Kasumi-1 (cell line): ENCODE measurements around the gene KHK.
"Not testable (repeated sequence)": the region's sequence is repeated elsewhere in the genome, so short reads cannot be mapped to it uniquely, and the experiment has no call there.

ENCODE experiments used
- DNase-seq, 2 experiments: peaks; one replicate each; lab custom pipeline; 2025; lab: John Stamatoyannopoulos, UW

The KHK gene

DNA sequence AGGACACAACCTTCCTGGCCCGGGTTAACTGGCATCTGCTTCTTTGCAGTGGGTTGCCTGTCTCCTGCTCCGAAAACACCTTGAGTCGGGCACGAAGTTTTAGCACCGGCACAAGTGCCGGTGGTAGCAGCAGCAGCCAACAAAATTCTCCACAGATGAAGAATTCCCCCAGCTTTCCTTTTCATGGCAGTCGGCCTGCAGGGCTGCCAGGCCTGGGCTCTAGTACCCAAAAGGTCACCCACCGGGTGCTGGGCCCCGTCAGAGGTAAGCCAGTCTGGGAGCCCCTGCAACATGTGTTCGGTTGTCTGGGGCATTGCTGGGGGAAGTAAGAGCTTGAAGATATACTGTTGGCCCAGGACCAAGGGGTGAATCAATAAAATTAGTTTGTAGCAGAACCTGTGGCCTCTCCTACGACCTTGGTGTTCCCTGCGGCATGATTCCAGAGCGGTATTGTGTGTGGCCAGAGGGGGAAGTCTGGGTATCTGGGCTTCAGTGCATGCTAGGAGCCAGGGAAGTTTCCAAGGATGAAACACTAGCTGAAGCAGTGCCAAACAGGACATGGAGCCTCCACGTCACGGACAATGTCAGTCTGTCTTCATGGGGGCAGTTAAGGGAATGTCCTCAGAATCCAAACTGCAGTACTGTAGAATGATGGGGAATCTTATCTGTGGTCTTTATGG, 27.3 kb upstream of the KHK start:
- DNase-seq: no peak

DNA sequence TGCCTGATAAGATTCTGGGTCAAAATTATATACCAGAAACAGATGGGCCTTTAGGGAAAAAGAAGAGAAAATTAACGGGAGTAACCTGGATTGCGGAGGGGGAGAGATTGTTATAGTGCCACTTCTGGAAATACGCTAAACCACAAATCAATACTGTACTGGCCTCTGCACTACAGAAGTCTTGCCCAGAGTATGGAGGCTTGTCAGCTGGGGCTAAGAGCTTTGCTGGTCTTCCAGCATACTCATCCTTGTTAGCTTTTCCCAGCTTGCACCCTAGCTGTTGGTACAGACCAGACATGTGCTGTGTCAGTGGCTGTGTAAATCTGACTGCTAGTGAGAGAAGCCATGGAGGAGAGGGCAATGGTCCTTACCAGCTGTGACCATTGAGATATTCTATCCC, 26.2 kb upstream of the KHK start:
- no peak for DNase-seq

GRCh38 chr2:27065128-27065527, 21.4 kb upstream of the KHK start:
- DNase-seq: no peak

DNA sequence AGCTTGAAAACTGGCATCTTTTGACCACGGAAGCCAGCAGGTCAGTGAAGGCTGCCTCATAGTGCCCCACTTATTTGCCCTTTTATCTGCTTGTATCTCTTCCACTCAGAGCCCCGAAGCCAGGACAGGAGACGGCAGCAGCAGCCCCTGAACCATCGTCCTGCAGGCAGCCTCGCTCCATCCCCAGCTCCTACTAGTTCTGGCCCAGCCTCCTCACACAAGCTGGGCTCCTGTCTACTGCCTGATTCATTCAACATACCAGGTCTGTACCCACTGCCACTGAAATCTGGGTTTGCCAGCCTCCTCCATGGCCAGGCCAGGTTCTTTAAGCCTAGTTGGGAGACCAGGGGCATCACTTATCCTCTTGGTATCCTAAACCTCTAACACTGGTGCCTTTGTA, 19.2 kb upstream of the KHK start:
- DNase-seq: no peak

- DNase-seq: no peak
Measured at GRCh38 chr2:27069436-27069835, 17.1 kb upstream of the KHK start.

DNA sequence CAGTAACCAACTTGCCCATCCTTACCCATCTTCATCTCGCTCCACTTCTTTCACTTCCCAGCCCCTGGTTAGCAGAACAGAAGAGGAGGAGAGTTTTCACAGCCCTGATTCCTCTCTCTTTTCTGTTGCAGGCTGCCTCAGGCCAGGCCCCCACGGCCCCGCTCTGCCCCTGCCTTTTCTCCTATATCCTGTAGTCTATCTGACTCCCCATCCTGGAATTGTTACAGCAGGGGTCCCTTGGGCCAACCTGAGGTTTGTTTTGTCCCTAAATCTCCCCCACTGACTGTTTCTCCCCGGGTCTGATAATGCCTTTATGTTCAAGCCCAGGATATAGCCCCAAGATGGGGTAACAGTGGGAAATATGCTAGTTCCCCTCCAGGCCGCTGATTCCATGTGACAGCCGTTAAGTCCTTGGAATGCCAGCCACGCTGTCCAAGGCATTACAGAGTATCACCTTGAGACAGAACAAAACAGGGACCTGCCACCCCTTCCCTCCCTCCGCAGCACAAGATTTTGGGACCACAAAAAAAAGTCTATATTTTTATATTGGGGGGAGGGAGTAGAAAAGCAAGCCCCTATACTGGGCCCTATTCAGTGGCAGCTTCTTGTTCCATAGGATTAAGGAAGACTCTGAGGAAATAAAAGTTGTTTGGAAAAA, 16.5 kb upstream of the KHK start:
- DNase-seq: no peak

GRCh38 chr2:27070653-27071276, 15.8 kb upstream of the KHK start:
- DNase-seq: no peak

GRCh38 chr2:27071277-27071989, 15.1 kb upstream of the KHK start, which contains the start of gene OST4:
Gene OST4, minus strand, starts transcription at chr2:27071654.
- DNase-seq: peak; percentile 74 to 81

DNA sequence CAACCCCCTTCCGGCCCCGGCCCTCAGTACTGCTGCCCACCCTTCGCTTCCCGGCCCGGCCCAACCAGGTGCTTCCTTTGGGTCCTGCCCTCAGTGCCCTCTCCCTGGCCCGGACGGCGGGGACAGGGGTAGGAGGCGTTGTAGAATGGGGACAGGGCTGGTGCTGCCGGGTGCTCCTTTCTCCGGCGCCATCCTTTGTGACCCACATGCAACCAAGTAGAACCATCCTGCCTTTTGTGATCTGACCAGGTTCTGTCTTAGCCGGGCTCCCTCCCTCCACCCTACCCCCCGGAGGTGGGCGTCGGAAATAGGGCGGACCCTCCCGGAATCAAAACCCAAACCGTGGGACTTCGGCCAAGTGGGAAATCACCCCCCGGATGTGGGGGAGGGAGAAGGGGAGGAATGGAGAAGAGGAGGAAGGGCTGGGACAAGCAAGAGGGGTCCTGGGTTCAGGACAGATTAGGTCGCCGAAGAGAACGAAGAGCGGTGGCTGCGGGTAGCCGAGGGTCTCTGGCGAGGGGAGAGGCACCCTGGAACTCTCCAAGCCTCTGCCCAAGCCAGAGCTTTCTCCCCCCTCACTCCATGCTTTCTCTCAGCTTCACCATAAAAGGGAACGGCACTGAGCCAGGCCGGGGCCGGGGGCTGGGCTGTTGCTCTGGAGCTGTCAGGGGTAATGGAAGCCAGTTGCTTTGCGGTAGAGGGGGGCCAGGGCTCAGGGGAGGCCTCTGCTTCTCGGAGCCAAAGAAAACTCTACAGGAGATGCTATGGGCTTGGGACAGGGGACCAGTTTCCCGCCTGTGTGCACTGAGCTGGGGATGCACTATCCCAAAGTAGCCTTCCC, 14.4 kb upstream of the KHK start:
- DNase-seq: peak; percentile 15 to 63

DNA sequence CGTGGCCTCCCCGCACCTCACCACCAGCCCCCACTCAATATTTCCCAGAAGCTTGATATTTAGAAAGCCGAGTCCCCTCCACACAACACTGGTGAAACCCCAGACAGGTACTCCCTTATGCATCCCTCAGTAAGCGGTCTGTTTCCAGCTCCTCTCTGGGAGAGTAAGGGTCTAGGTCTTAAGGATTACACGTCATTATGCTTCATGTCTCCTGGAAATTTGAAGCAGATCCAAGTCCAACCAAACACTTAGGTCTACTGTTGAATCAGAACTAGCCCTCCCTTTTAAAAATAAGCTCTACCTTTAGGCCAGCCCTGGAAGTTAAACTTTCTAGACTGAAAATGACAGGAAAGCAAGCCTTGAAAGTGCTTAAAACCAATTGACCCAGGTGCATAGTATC, 13.7 kb upstream of the KHK start:
- DNase-seq: no peak

- no peak for DNase-seq
Measured at GRCh38 chr2:27073782-27074181, 12.8 kb upstream of the KHK start.

- peak; percentile 50 to 53 for DNase-seq
Measured at GRCh38 chr2:27074738-27075565, 11.6 kb upstream of the KHK start.

DNA sequence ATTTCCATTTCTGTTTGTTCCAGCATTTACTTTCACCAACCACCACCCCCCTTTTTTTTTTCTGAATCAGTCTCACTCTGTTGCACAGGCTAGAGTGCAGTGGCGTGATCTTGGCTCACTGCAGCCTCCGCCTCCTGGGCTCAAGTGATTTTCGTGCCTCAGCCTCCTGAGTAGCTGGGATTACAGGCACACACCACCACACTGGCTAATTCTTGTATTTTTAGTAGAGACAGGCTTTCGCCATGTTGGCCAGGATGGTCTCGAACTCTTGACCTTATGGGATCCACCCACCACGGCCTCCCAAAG, 11.1 kb upstream of the KHK start:
- DNase-seq: not testable (repeated sequence)

DNA sequence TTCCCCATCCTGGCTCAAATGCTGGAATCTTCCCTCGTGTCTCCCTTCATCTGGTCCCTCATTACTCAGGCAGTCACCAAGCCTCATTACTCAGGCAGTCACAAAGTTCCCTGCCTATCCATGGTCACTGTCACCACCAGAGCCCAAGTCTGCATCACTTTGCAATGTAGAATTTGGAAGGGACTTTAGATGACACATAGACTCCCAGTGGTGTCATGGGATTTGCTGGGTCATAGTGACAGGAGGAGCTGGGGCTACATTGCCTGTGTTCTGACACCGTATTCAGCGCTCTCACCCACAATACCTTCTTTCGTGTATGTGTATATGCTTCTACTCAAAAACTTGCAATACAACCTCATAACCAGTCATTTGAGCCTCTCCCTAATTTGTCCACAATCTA, 10.2 kb upstream of the KHK start:
- DNase-seq: no peak

DNA sequence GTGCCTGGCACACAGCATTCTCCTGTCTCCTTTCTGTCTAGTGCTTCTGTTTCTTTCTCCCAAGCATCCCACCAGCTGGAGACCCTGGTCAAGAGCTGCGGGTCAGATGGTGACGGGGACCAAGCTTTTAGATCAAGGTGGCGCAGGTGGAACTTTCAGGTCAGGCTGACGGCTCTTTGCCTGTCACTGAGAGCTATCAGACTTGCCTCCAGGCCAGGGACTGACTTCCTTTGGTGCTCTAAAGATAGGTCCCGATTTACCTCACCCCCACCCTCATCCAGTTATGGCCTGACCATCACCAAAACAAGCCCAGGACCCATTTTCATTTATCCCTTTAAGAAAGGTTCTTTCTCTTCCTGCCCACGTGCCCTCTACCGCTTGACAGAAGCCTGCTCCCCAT, 9.3 kb upstream of the KHK start:
- DNase-seq: no peak

DNA sequence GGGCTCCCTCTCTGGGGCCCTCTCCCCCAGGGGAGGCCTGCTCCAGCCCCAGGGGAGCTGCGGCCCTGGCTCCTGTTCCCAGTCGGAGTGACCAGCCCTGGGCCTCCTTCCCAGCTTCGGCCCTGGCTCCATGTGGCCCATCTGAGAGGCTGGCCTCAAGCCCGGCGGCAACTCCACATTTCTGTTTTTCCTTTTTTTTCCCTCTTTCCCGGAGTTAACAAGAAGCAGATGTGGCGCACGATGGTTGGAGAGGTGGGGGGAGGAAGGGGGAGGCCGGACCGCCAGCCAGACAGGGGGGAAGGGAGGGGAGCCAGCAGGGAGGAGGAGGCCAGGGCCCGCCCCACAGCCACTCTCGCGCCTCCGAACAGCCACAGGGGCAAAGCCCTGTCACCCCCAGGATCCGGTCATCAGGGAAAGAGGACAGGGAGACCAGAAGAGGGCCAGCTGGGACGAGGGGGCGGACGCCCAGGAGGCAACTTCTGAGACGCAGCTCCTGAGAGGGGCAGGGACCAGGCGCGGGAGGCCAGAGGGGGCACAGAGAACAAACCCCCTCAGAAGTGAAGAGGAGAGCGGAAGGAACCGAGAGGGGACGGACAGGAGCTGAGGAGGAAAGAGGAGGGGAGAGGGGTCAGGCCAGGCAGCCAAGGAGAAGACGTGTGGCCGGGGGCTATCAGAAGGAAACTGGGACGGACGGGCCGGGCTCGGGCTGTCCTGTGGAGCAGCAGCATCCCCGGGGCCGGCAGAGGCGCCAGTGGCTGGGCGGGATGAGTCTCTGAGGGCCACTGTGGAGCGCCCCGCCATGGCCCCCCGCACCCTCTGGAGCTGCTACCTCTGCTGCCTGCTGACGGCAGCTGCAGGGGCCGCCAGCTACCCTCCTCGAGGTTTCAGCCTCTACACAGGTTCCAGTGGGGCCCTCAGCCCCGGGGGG, 8.0 kb upstream of the KHK start, which contains the start of gene EMILIN1:
EMILIN1 (plus strand) TSS at position 349 of the 928 bp plus-strand sequence; CDS start at position 800, 451 bp downstream.
- no peak for DNase-seq

DNA sequence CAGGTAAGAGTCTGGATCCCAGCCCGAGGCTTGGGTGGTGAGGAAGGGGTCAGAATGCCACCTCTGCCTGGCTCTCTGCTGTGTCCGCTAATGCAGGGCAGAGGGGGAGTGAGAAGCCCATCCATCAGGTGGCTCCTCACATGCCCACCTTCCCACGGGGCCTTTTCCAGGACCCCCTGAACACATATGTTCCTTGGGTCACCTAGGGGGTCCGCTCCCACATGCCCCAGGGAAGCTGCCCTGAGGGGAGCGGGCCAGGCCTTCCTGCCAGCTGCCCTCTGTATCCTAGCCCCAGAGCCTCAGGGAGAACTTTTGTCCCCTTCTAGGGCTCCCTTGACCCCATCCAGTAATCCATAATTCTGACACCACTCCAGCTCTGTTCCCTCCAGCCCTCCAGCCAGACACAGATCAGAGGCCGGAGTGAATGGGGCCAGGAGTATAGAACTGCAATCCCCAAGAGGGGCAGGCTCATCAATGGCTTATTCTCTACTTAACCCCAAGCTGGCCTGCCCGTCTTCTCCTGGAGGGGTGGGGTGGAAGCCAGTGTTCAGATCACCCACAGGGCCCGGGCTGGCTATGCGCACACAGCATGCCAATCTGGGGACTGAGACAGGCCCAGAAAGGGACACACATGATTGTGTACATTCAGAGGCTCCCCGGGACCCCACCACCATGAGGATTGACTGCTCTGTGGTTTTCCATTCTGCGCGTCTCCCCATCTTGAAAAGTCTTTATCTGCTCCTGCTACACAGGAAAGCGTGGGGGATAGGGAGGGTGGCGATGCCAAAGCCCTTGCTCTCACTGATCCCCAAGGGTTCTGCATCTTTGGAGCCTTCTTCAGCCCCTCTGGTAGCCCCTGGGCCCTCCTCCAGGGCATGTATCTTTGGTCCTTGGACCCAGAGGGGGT, 7.1 kb upstream of the KHK start:
- no peak for DNase-seq

- DNase-seq: no peak
Measured at GRCh38 chr2:27080140-27080469, 6.5 kb upstream of the KHK start.

GRCh38 chr2:27080603-27080936, 6.0 kb upstream of the KHK start:
- DNase-seq: no peak
